Fibroblast of the aortic adventitia (primary cell): Measurements from ENCODE around the gene BMP7. TPM values are rescaled to one million over a fixed set of nuclear protein-coding genes. Genes with fewer than 3 reads are reported as not detected.

Source experiments
- DNase-seq: peaks from one replicate; pipeline ENCODE4 v3.0.0-alpha.2; 2010; ENCODE audit warnings: low read depth
- H3K4me3 ChIP-seq: 2 replicates; pipeline ENCODE4 v1.5.1; 2011; ENCODE audit warnings: low read depth, mild to moderate bottlenecking, control low read depth, low read length, moderate library complexity
- CTCF ChIP-seq: IDR thresholded peaks from 2 replicates; pipeline ENCODE4 v1.5.1; 2011; ENCODE audit warnings: mild to moderate bottlenecking, low read length, control low read depth, inconsistent platforms; ENCODE audit not compliant: insufficient read depth
- total RNA-seq: library from RNA; depleted of rRNA; stranded (reverse); fragments of >200 nt; gene quantifications from 2 replicates; pipeline ENCODE4 v1.2.3, GENCODE V29; 2012; ENCODE audit warnings: low replicate concordance

The BMP7 gene
- total RNA-seq, 1 donor: not detected

DNA sequence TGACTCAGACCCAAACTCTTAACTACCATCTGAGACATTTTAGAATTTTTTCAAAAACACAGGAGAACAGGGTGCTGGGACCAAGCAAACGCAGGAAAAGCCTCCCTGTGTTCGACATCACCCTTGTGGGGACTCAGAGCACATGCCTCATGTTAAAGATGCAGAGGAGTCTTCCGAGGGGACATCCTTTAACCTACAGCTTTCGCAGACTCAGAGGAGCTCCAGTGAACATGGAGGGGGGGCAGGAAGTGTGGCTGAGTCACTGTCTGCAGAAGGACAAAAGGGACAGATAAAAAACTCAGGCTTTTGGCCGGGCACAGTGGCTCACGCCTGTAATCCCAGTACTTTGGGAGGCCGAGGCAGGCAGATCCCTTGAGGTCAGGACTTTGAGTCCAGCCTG is 15.1 kb downstream of the BMP7 start:
- TF ChIP-seq CTCF: no peak
- DNase-seq: no peak
- no peak overlapping the region for H3K4me3 ChIP-seq

GRCh38 chr20:57250607-57251343 is 15.7 kb downstream of the BMP7 start:
- DNase-seq: no peak
- TF ChIP-seq CTCF: no peak
- no peak overlapping the region for H3K4me3 ChIP-seq

DNA sequence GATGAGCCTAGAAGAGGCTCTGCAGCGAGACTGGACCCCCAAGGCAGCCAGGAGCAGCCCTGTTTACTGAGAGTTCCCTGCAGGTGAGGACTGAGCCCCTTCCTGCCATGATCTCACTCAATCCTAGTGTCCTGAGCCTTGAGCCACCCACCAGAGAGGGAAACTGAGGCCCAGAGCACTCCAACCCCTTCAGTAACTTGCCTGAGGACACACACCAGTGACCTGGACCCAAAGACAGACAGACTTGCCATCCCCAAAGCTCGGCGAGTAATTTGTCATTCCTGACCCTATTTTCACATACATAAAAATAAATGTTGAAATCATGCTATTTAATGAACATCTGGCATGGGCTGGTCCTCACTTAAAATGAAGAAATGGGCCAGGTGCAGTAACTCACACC is 16.7 kb downstream of the BMP7 start:
- no peak for TF ChIP-seq CTCF
- no peak for DNase-seq
- no peak overlapping the region for H3K4me3 ChIP-seq

- H3K4me3 ChIP-seq: no peak overlapping the region
- TF ChIP-seq CTCF: no peak
- no peak for DNase-seq
Observed at GRCh38 chr20:57249073-57249472, 17.4 kb downstream of the BMP7 start.

DNA sequence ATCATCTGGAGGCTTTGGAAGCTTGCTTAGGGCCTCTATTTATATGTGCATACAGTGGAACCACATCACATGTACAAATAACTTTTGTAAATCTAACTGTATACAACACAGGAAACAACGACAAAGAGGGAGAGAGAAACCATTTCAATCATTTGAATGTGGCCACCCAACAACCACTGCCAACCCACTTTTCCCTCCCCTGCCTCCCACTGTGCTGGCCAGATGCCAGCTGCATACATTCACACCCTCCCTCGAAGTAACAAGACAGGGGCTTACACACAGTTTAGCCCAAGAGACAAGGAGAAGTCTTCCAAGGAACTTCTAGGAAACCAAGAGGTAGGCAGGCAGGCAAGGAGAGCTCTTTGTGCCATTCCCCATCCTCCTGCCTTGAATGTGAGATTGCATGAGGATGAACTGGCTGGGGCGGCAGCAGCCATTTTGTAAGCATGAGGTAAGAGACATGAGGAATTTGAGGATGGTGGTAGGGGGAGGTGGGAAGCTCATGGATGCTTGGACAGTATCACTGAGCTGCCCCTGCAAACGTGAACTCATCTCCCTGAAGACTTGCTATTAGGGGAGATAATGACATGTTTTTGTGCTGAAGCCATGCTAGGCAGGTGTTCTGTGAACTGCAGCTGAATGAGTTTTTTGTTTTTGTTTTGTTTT is 18.2 kb downstream of the BMP7 start:
- DNase-seq: no peak
- H3K4me3 ChIP-seq: no peak overlapping the region
- no peak for TF ChIP-seq CTCF

DNA sequence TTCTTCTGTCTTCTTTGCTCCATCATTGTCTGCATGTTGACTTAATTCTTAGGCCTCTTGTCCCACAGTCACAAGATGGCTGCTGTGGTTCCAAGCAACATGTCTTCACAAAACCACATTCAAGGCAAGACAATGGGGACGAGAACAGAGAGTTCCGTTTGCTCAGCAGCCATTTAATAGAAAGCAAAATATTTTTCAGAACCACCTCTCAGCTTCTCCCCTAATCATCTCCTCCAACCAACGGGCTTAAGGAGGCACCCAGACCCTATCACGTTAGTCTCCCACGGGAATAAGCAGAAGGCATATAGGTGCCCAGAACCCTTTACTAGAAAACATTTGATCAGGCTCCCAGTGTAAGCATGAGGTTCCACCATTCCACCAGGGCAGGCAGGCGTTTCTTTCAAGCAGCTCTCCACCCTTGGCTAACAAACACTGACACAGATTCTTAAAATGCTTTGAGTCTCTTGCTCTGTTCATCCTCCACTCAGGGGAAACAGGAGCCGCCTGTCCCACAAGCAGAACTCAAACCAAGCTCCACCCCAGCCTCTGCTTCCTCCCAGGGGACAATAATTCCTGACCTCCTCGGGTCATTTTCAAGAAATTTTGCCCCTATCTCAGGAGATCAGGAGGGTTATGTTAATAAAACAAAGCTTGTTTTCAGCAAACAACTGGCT is 19.0 kb downstream of the BMP7 start:
- TF ChIP-seq CTCF: no peak
- H3K4me3 ChIP-seq: no peak overlapping the region
- no peak for DNase-seq
